Naive thymus-derived CD4-positive, alpha-beta T cell (primary cell): ENCODE measurements around the gene ACADS. TPM values are rescaled to one million over a fixed set of nuclear protein-coding genes. Genes with fewer than 3 reads are reported as not detected.

Experiments
- ATAC-seq: fragments of 150-1000 bp; cut with Tn5 transposase; 2 replicates; pipeline ENCODE4 v1.10.0; 2021; ENCODE audit warnings: mild to moderate bottlenecking, moderate library complexity
- CTCF ChIA-PET: fragments of 350-600 bp; sonication (Branson Sonifier 250); formaldehyde crosslinking; loops from one replicate; lab custom pipeline; 2021; ENCODE audit warnings: antibody characterized with exemption; lab: Charles Lee
- POLR2A ChIA-PET: fragments of 350-600 bp; sonication (Branson Sonifier 250); formaldehyde crosslinking; loops from one replicate; lab custom pipeline; 2021; ENCODE audit warnings: antibody characterized with exemption, inconsistent platforms; lab: Charles Lee
- DNase-seq, 9 donors: peaks; one replicate each; pipeline versions ENCODE4 v3.0.0 to v3.0.0-alpha.2; 2020 to 2022; ENCODE audit warnings: mixed read lengths in 1 of 9
- H3K27ac ChIP-seq: one replicate; pipeline ENCODE4 v1.7.0; 2013; ENCODE audit warnings: mild to moderate bottlenecking, low read depth, low read length, moderate library complexity
- H3K27me3 ChIP-seq, 2 donors: one replicate each; pipeline ENCODE4 v1.7.0; 2013; ENCODE audit warnings: low read length in 2 of 2, mild to moderate bottlenecking in 2 of 2, moderate library complexity in 2 of 2; ENCODE audit not compliant: control insufficient read depth in 2 of 2, insufficient read depth in 2 of 2
- H3K36me3 ChIP-seq, 3 experiments: 1 replicate in 2 of 3; 2 replicates in 1 of 3; pipeline ENCODE4 v1.7.0; 2013; ENCODE audit warnings: low read length in 3 of 3, mild to moderate bottlenecking in 3 of 3, moderate library complexity in 1 of 3; ENCODE audit not compliant: insufficient read depth in 3 of 3, control insufficient read depth in 2 of 3
- H3K4me1 ChIP-seq, 2 donors: one replicate each; pipeline ENCODE4 v1.7.0; 2013; ENCODE audit warnings: low read length in 2 of 2, mild to moderate bottlenecking in 2 of 2, moderate library complexity in 1 of 2; ENCODE audit not compliant: control insufficient read depth in 2 of 2, insufficient read depth in 2 of 2
- H3K4me3 ChIP-seq: 2 replicates; pipeline ENCODE4 v1.7.0; 2013; ENCODE audit warnings: mild to moderate bottlenecking, low read length
- H3K9me3 ChIP-seq, 3 experiments: 1 replicate in 2 of 3; 2 replicates in 1 of 3; pipeline ENCODE4 v1.7.0; 2013; ENCODE audit warnings: low read length in 3 of 3; ENCODE audit not compliant: control insufficient read depth in 2 of 3
- H3K27ac Mint-ChIP-seq, 9 donors: one replicate each; pipeline ENCODE4 v1.8.0; 2020 to 2022; ENCODE audit warnings: mixed read lengths in 9 of 9, mild to moderate bottlenecking in 8 of 9, moderate library complexity in 5 of 9, inconsistent platforms in 2 of 9
- H3K27me3 Mint-ChIP-seq, 5 donors: one replicate each; pipeline ENCODE4 v1.8.0; 2021 to 2022; ENCODE audit warnings: mixed read lengths in 5 of 5, mild to moderate bottlenecking in 1 of 5
- H3K36me3 Mint-ChIP-seq, 5 donors: one replicate each; pipeline ENCODE4 v1.8.0; 2020 to 2022; ENCODE audit warnings: mixed read lengths in 5 of 5, mild to moderate bottlenecking in 3 of 5, inconsistent platforms in 1 of 5
- H3K4me1 Mint-ChIP-seq, 7 donors: one replicate each; pipeline ENCODE4 v1.8.0; 2020 to 2022; ENCODE audit warnings: mixed read lengths in 7 of 7, mild to moderate bottlenecking in 3 of 7, inconsistent platforms in 1 of 7
- H3K4me3 Mint-ChIP-seq, 10 donors: one replicate each; pipeline ENCODE4 v1.8.0; 2020 to 2022; ENCODE audit warnings: mild to moderate bottlenecking in 10 of 10, mixed read lengths in 10 of 10, moderate library complexity in 6 of 10, inconsistent platforms in 2 of 10
- H3K9me3 Mint-ChIP-seq, 11 donors: one replicate each; pipeline ENCODE4 v1.8.0; 2020 to 2022; ENCODE audit warnings: mixed read lengths in 11 of 11, mild to moderate bottlenecking in 4 of 11, inconsistent platforms in 1 of 11, moderate library complexity in 1 of 11
- intact Hi-C, 2 donors: fragments of 100-400 bp; cut with micrococcal nuclease; formaldehyde crosslinking; loops; one replicate each; pipeline ENCODE4 v1.15.1; 2023
- polyA plus RNA-seq, 2 donors: library from polyadenylated mRNA; unstranded; fragments of 300-500 nt; fragmentation: Illumina TruSeq; gene quantifications; one replicate each; pipeline ENCODE4 v1.2.3, GENCODE V29; 2021
- total RNA-seq, 6 experiments: library from RNA in 5 of 6; stranded (reverse) in 5 of 6; gene quantifications; 1 replicate in 5 of 6; 2 replicates in 1 of 6; pipeline ENCODE4 v1.2.3 and lab custom pipeline; 2021 to 2026

Gene ACADS
- total and polyA plus RNA-seq, 7 experiments from 2014 or later, result 10.4 to 28.7 (median 16.0) TPM

- Histone ChIP-seq H3K9me3 (no peaks in the 10 kb centered on the region), H3K27me3 (no peaks in the 10 kb centered on the region), H3K4me1 (peaks cover 0 to 5% of the 10 kb centered on the region in 2 donors), H3K4me3 (no peak overlapping the region), H3K36me3 (peaks cover 0 to 24% (median 0%) of the 10 kb centered on the region in 3 experiments), H3K27ac (no peak overlapping the region)
- Mint-ChIP-seq H3K36me3 (peaks cover 4 to 16% (median 4%) of the 10 kb centered on the region in 5 donors), H3K27ac (no peak overlapping the region), H3K4me3 (no peak overlapping the region), H3K4me1 (peaks cover 6 to 13% (median 9%) of the 10 kb centered on the region in 7 donors), H3K9me3 (no peaks in the 10 kb centered on the region), H3K27me3 (no peaks in the 10 kb centered on the region)
- ChIA-PET CTCF (interaction anchor here (1.4 kb wide), 1 partner anchor 123 kb away, joined by 3 read pairs; no protein-coding TSS in a partner anchor), POLR2A (no interaction called here)
- ATAC-seq (no peak), DNase-seq (no peak)
- intact Hi-C loops, result no loop called here
Observed at GRCh38 chr12:120705618-120706017, 20.0 kb upstream of the ACADS start.

GRCh38 chr12:120706029-120706428 lies 19.6 kb upstream of the ACADS start:
- DNase-seq (no peak), ATAC-seq (no peak)
- H3K4me1 ChIP-seq, result peaks cover 2 to 5% of the 10 kb centered on the region in 2 donors
- H3K27me3 Mint-ChIP-seq, result no peaks in the 10 kb centered on the region
- no peaks in the 10 kb centered on the region for H3K9me3 Mint-ChIP-seq
- H3K4me3 ChIP-seq, result no peak overlapping the region
- H3K9me3 ChIP-seq, result no peaks in the 10 kb centered on the region
- POLR2A ChIA-PET, result no interaction called here
- CTCF ChIA-PET, result interaction anchor here (1.4 kb wide), 1 partner anchor 123 kb away, joined by 3 read pairs; no protein-coding TSS in a partner anchor
- peaks cover 6 to 11% (median 10%) of the 10 kb centered on the region in 7 donors for H3K4me1 Mint-ChIP-seq
- H3K27ac ChIP-seq, result no peak overlapping the region
- no peaks in the 10 kb centered on the region for H3K27me3 ChIP-seq
- peaks cover 0 to 12% (median 4%) of the 10 kb centered on the region in 5 donors for H3K36me3 Mint-ChIP-seq
- no peak overlapping the region for H3K4me3 Mint-ChIP-seq
- H3K36me3 ChIP-seq, result peaks cover 0 to 20% (median 0%) of the 10 kb centered on the region in 3 experiments
- H3K27ac Mint-ChIP-seq, result no peak overlapping the region
- intact Hi-C loops, result no loop called here

GRCh38 chr12:120708651-120709050 lies 17.0 kb upstream of the ACADS start:
- CTCF ChIA-PET, result interaction anchor here (0.6 to 2.9 kb wide), 3 partner anchors 9 to 407 kb away, joined by 3 to 8 read pairs (median 5); no protein-coding TSS in a partner anchor
- H3K27ac Mint-ChIP-seq, result no peak overlapping the region
- no peak overlapping the region for H3K27ac ChIP-seq
- H3K27me3 ChIP-seq, result no peaks in the 10 kb centered on the region
- intact Hi-C loops, result loop anchor here in 1 of 2 donors (2.0 kb wide), 1 partner anchor 18 kb away; no protein-coding TSS in a partner anchor
- peaks cover 5 to 7% of the 10 kb centered on the region in 2 donors for H3K4me1 ChIP-seq
- ATAC-seq (no peak), DNase-seq (no peak)
- no peaks in the 10 kb centered on the region for H3K36me3 ChIP-seq
- no peaks in the 10 kb centered on the region for H3K9me3 ChIP-seq
- peak overlapping the region in 5 of 10 donors; percentile 10 to 98 (median 57) for H3K4me3 Mint-ChIP-seq
- no peaks in the 10 kb centered on the region for H3K9me3 Mint-ChIP-seq
- H3K36me3 Mint-ChIP-seq, result peaks cover 0 to 10% (median under 1%) of the 10 kb centered on the region in 5 donors
- POLR2A ChIA-PET, result interaction anchor here (0.5 kb wide), 1 partner anchor 420 kb away, joined by 4 read pairs; no protein-coding TSS in a partner anchor
- H3K4me1 Mint-ChIP-seq, result peaks cover 16 to 35% (median 31%) of the 10 kb centered on the region in 7 donors
- no peak overlapping the region for H3K4me3 ChIP-seq
- no peaks in the 10 kb centered on the region for H3K27me3 Mint-ChIP-seq

DNA sequence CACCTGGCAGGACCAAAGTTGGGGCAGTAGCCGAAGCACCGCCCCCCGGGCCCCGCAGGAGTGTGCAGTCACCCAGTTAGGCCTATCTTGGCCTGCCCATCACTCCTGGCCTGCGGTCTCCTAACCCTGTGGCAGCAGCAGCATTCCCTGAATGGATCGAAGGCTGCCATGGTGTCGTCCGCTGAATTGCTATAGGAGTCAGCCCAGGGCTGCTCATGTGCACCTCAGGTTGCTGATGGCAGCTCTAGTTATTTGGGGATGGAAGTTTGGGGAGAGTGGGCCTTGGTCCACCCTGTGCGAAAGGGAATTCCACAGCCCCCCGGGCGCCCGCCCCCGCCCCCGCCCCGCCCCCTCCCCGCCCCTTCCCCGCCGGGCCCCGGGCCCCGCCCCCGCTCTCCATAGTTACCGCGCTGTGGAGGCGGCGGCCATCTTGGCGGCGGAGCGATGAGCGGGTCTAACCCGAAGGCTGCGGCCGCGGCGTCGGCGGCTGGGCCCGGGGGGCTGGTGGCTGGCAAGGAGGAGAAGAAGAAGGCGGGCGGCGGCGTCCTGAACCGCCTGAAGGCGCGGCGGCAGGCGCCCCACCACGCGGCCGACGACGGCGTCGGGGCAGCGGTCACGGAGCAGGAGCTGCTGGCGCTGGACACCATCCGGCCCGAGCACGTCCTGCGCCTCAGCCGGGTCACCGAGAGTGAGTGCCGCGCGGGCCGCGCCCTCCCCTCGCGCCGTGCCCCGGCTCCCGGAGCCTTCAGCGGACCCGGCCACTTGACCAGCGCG lies 15.4 kb upstream of the ACADS start, which contains the start of gene UNC119B:
Gene UNC119B, plus strand, starts transcription at position 428 of the 774 bp plus-strand sequence. Its CDS starts 17 bp downstream, at position 445.
- no peaks in the 10 kb centered on the region for H3K9me3 ChIP-seq
- Mint-ChIP-seq H3K36me3 (peaks cover 0 to 16% (median 5%) of the 10 kb centered on the region in 5 donors), H3K27ac (peak within 1 kb of the TSS; percentile 87 to 96 (median 92)), H3K4me3 (peak within 1 kb of the TSS; percentile 87 to 98 (median 95)), H3K4me1 (peaks cover 20 to 40% (median 37%) of the 10 kb centered on the region in 7 donors), H3K27me3 (no peaks in the 10 kb centered on the region), H3K9me3 (no peaks in the 10 kb centered on the region)
- H3K4me3 ChIP-seq, result peak within 1 kb of the TSS; percentile 69
- peaks cover 0 to 10% (median 0%) of the 10 kb centered on the region in 3 experiments for H3K36me3 ChIP-seq
- no peaks in the 10 kb centered on the region for H3K27me3 ChIP-seq
- DNase-seq (peak; percentile 53 to 82 (median 69)), ATAC-seq (peak; percentile 92)
- POLR2A ChIA-PET, result interaction anchor here (0.6 to 1.3 kb wide), 3 partner anchors 129 to 690 kb away, joined by 3 read pairs; partner anchors contain the start of genes POP5 and RNF34
- peak within 1 kb of the TSS; percentile 83 for H3K27ac ChIP-seq
- intact Hi-C loops, result loop anchor here (1.0 to 10.0 kb wide), 5 partner anchors 15 to 385 kb away; partner anchors contain the start of genes ACADS (in 1 of the 2) and HNF1A (in 1 of the 2)
- H3K4me1 ChIP-seq, result peaks cover 5 to 7% of the 10 kb centered on the region in 2 donors
- CTCF ChIA-PET, result interaction anchor here (0.7 to 2.9 kb wide), 6 partner anchors 11 to 274 kb away, joined by 3 to 17 read pairs (median 6); no protein-coding TSS in a partner anchor

DNA sequence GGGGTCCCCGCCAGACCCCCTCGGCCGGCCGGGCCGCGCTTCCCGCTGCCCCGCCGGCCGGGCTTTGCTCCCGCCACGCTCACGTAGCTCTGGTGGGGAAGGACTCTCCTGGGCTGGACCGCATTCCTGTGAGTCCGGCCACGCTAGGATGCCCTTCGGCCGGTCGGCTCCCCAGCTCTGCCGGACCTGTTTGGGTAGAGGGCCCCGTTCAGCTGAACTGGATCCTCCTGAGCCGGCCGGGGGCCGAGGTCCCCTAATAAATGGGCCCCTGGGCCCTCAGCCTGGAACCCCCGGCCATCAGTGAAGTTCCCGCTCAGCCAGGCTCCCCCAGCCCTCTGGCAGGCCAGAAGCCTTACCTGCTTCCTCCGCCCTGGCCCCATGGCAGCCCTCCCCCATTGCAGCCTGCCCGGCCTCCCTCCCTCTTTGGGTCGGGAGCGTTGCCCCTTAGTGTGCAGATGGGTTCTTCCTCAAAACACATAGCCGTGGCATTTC lies 14.8 kb upstream of the ACADS start:
- H3K27me3 Mint-ChIP-seq, result no peaks in the 10 kb centered on the region
- intact Hi-C loops, result loop anchor here (1.0 to 10.0 kb wide), 5 partner anchors 14 to 386 kb away; partner anchors contain the start of genes ACADS (in 1 of the 2) and HNF1A (in 1 of the 2)
- H3K9me3 Mint-ChIP-seq, result no peaks in the 10 kb centered on the region
- peaks cover 20 to 40% (median 37%) of the 10 kb centered on the region in 7 donors for H3K4me1 Mint-ChIP-seq
- peaks cover 0 to 12% (median 0%) of the 10 kb centered on the region in 3 experiments for H3K36me3 ChIP-seq
- H3K27ac Mint-ChIP-seq, result peak overlapping the region; percentile 87 to 96 (median 92)
- H3K9me3 ChIP-seq, result no peaks in the 10 kb centered on the region
- peaks cover 5 to 7% of the 10 kb centered on the region in 2 donors for H3K4me1 ChIP-seq
- ATAC-seq (peak; percentile 33), DNase-seq (peak in 5 of 9 donors; percentile 13 to 47 (median 23))
- no peaks in the 10 kb centered on the region for H3K27me3 ChIP-seq
- H3K4me3 ChIP-seq, result peak overlapping the region; percentile 69
- H3K36me3 Mint-ChIP-seq, result peaks cover 0 to 18% (median 6%) of the 10 kb centered on the region in 5 donors
- CTCF ChIA-PET, result interaction anchor here (0.7 to 2.2 kb wide), 4 partner anchors 9 to 274 kb away, joined by 3 to 17 read pairs (median 5); no protein-coding TSS in a partner anchor
- POLR2A ChIA-PET, result interaction anchor here (0.7 to 1.2 kb wide), 3 partner anchors 15 to 689 kb away, joined by 3 read pairs; partner anchors contain the start of gene RNF34
- peak overlapping the region; percentile 83 for H3K27ac ChIP-seq
- H3K4me3 Mint-ChIP-seq, result peak overlapping the region; percentile 87 to 98 (median 95)
